Esophagus squamous epithelium (tissue), 4 donors: ENCODE results near the gene MCRIP1.

Source experiments
- POLR2A ChIP-seq, 4 donors: fragments of 450-650 bp; IDR thresholded peaks; one replicate each; pipeline ENCODE4 v1.6.1; 2017; ENCODE audit warnings: antibody characterized with exemption in 4 of 4, mild to moderate bottlenecking in 4 of 4, moderate library complexity in 3 of 4
- TF ChIP-seq, protein P1 (sequence below), 6 experiments: fragments of 450-650 bp in 4 of 6; fragments of 200-600 bp in 2 of 6; sonication (generic) in 2 of 6; IDR thresholded peaks; one replicate each; pipeline ENCODE4 v1.5.1; 2016 to 2019; ENCODE audit warnings: antibody characterized with exemption in 6 of 6, mild to moderate bottlenecking in 4 of 6, moderate library complexity in 4 of 6

DNA sequence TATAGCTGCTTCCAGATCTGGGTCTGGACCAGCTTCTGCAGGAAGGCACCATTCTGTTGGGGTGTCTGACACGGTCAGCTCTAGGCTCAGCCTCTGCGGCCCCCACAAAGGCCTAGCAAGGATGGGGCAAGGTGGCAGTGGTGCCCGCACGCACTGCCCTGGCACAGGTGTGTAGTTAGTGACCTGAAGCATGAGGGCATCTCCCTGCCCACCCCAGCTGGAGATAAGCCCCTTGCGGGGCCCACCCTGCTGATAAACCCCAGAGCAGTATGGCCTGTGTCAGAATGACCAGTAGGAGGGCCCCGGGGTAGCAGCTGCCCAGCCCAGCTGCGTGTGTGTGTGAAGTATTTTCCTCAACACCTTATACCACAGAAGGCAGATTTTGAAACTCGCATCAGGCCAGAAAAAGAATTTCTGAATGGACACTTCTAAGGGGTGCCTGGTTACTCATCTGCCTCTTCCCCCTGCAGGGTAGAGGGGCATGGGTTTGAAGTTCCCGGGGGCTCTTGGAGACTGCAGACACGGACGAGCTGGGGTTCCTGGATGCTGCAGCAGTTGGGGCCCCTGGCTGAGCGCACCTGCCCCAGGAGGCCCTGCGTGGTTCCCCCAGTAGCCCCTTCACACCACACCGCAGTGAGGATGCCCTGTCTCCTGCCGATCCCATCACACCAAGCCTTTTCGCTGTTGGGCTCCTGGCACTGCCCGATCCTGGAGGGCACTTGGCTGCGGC, 33.5 kb upstream of the MCRIP1 start:
- TF ChIP-seq, protein P1, sequence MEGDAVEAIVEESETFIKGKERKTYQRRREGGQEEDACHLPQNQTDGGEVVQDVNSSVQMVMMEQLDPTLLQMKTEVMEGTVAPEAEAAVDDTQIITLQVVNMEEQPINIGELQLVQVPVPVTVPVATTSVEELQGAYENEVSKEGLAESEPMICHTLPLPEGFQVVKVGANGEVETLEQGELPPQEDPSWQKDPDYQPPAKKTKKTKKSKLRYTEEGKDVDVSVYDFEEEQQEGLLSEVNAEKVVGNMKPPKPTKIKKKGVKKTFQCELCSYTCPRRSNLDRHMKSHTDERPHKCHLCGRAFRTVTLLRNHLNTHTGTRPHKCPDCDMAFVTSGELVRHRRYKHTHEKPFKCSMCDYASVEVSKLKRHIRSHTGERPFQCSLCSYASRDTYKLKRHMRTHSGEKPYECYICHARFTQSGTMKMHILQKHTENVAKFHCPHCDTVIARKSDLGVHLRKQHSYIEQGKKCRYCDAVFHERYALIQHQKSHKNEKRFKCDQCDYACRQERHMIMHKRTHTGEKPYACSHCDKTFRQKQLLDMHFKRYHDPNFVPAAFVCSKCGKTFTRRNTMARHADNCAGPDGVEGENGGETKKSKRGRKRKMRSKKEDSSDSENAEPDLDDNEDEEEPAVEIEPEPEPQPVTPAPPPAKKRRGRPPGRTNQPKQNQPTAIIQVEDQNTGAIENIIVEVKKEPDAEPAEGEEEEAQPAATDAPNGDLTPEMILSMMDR (IDR thresholded peaks at IDR 0.05), result no peak
- TF ChIP-seq POLR2A (IDR thresholded peaks at IDR 0.05), result no peak
